Thyroid gland (tissue), 4 donors: ENCODE measurements around the gene LAMA2. TPM values are rescaled to one million over a fixed set of nuclear protein-coding genes. Genes with fewer than 3 reads are reported as not detected.

ENCODE experiments used
- DNase-seq, 2 donors: peaks; one replicate each; pipeline ENCODE4 v3.0.0-alpha.2; 2019
- H3K27ac ChIP-seq, 3 donors: fragments of 200-600 bp; sonication (generic); 1 replicate in 2 of 3; 2 replicates in 1 of 3; pipeline ENCODE4 v1.5.1; 2016 to 2019; ENCODE audit warnings: mild to moderate bottlenecking in 1 of 3, moderate library complexity in 1 of 3
- H3K27me3 ChIP-seq: fragments of 200-600 bp; sonication (generic); one replicate; pipeline ENCODE4 v1.5.1; 2019
- H3K36me3 ChIP-seq, 2 donors: fragments of 200-600 bp; sonication (generic); one replicate each; pipeline ENCODE4 v1.5.1; 2016 to 2019
- H3K4me1 ChIP-seq, 2 donors: fragments of 200-600 bp; sonication (generic); one replicate each; pipeline ENCODE4 v1.5.1; 2017 to 2019
- H3K4me3 ChIP-seq, 3 donors: fragments of 200-600 bp; sonication (generic); replicated peaks in 1 of 3; 1 replicate in 2 of 3; 2 replicates in 1 of 3; pipeline ENCODE4 v1.5.1; 2016; ENCODE audit warnings: mild to moderate bottlenecking in 1 of 3
- H3K9me3 ChIP-seq: fragments of 200-600 bp; sonication (generic); one replicate; pipeline ENCODE4 v1.5.1; 2017
- POLR2A ChIP-seq, 2 donors: fragments of 450-650 bp; IDR thresholded peaks; one replicate each; pipeline ENCODE4 v1.6.1; 2017; ENCODE audit warnings: antibody characterized with exemption in 2 of 2, mild to moderate bottlenecking in 2 of 2, moderate library complexity in 1 of 2
- WGBS, 2 donors: methylation state at CpG; one replicate each; pipeline ENCODE4 v1.1.5; 2017; 5-methylcytosine and 5-hydroxymethylcytosine counted together
- intact Hi-C: fragments of 100-400 bp; cut with DNase I; formaldehyde crosslinking; loops from one replicate; pipeline ENCODE4 v1.15.1; 2023
- total RNA-seq, 4 donors: library from RNA; depleted of rRNA; stranded (reverse); fragments of >200 nt; gene quantifications; one replicate each; pipeline ENCODE4 v1.2.3, GENCODE V29; 2016
- TF ChIP-seq, protein P1 (sequence below), 6 experiments: fragments of 200-600 bp in 3 of 6; fragments of 450-650 bp in 3 of 6; sonication (generic) in 3 of 6; IDR thresholded peaks; one replicate each; pipeline ENCODE4 v1.5.1; 2016 to 2019; ENCODE audit warnings: antibody characterized with exemption in 6 of 6, mild to moderate bottlenecking in 2 of 6, inconsistent platforms in 1 of 6, moderate library complexity in 1 of 6

Gene LAMA2
- total RNA-seq, 4 donors from 2014 or later = 41.4 to 117 (median 78.9) TPM

DNA sequence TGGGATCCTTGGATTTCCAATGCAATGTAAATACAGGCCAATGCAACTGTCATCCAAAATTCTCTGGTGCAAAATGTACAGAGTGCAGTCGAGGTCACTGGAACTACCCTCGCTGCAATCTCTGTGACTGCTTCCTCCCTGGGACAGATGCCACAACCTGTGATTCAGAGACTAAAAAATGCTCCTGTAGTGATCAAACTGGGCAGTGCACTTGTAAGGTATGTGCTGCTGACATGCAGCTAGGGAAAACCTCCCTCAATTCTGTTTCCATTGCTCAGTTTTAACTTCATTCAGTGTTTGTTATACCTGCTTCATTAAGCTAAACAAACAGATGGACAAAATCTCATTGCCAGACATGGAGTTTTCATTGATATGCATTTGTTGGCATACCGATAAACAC is 429.9 kb downstream of the LAMA2 start:
- no peak overlapping the region for H3K4me3 ChIP-seq
- DNase-seq = peak in 1 of 2 donors; percentile 18
- peak overlapping the region in 1 of 3 donors; percentile 31 for H3K27ac ChIP-seq
- intact Hi-C loops = no loop called here
- H3K27me3 ChIP-seq = no peaks in the 10 kb centered on the region
- peaks cover 11 to 20% of the 10 kb centered on the region in 2 donors for H3K4me1 ChIP-seq
- no peaks in the 10 kb centered on the region for H3K9me3 ChIP-seq
- no peaks in the 10 kb centered on the region for H3K36me3 ChIP-seq
- 42 to 64% methylated on average over 3 of the region's 3 CpGs for WGBS, 2 donors
- no peak for TF ChIP-seq POLR2A (IDR thresholded peaks at IDR 0.05)

DNA sequence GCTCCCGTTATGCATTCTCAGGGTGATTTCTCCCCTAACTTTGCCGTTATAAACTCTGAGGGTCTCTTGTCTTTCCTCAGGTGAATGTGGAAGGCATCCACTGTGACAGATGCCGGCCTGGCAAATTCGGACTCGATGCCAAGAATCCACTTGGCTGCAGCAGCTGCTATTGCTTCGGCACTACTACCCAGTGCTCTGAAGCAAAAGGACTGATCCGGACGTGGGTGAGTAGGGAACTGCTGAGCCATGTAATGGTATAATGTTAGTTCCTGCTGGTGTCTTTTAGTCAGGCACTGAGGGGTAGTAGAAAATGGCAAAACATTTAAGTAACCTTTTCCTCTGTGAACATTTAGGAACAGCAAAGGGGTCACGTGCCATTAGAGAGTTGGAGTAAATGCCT is 431.6 kb downstream of the LAMA2 start:
- intact Hi-C loops = no loop called here
- 29 to 62% methylated on average over 9 of the region's 9 CpGs for WGBS, 2 donors
- Histone ChIP-seq H3K9me3 (no peaks in the 10 kb centered on the region), H3K4me3 (no peak overlapping the region), H3K27ac (peak overlapping the region; percentile 61 to 75 (median 74)), H3K4me1 (peaks cover 22 to 23% of the 10 kb centered on the region in 2 donors), H3K27me3 (no peaks in the 10 kb centered on the region), H3K36me3 (no peaks in the 10 kb centered on the region)
- peak; percentile 83 to 89 for DNase-seq
- no peak for TF ChIP-seq POLR2A (IDR thresholded peaks at IDR 0.05)
- TF ChIP-seq, protein P1, sequence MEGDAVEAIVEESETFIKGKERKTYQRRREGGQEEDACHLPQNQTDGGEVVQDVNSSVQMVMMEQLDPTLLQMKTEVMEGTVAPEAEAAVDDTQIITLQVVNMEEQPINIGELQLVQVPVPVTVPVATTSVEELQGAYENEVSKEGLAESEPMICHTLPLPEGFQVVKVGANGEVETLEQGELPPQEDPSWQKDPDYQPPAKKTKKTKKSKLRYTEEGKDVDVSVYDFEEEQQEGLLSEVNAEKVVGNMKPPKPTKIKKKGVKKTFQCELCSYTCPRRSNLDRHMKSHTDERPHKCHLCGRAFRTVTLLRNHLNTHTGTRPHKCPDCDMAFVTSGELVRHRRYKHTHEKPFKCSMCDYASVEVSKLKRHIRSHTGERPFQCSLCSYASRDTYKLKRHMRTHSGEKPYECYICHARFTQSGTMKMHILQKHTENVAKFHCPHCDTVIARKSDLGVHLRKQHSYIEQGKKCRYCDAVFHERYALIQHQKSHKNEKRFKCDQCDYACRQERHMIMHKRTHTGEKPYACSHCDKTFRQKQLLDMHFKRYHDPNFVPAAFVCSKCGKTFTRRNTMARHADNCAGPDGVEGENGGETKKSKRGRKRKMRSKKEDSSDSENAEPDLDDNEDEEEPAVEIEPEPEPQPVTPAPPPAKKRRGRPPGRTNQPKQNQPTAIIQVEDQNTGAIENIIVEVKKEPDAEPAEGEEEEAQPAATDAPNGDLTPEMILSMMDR (IDR thresholded peaks at IDR 0.05) = peak in 1 of 6 experiments; percentile 10

DNA sequence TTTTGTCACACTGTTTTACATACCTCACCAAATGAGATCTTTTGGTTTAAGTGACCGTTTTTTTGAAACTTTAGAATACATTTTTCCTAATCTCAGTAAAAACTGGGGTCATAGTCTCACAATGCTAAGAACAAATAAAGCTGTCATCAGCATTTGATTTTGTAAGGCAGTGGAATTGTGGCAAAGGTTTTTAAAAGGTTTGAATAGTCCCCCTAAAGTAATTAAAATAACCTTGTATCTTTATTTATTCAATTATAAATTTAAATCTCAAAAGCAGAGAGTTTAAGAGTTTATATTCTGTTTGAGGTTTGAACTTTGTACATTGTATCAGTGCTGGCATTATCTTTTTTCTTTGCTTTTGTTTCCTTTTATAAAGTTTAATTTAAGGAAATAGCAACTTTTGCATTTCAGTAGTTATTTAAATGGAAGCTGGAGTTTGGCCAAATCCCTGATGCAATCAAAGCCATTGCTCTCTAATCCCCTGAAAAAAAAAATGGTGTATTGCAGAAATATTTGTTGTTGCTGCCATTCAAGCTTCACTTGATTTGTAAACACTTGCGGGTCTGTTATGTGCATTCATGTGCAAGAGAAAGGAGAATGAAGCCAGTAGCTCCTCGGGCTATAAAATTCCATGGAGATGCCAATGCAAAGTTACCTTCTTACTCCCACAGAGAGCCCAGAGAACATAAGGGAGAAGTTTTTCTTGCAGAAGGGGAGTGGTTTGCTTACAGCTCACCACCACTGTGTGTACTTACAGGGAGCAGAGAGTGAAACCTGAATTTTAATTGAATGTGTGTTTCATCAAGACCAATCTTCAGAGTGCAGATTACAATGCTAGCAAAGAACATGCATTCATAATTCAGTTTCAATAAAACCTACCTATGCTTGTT is 435.2 kb downstream of the LAMA2 start:
- TF ChIP-seq, protein P1 (IDR thresholded peaks at IDR 0.05) = no peak
- TF ChIP-seq POLR2A (IDR thresholded peaks at IDR 0.05) = no peak
- H3K36me3 ChIP-seq = no peaks in the 10 kb centered on the region
- WGBS, 2 donors = 26 to 33% methylated on average over 3 of the region's 3 CpGs
- no peak overlapping the region for H3K4me3 ChIP-seq
- peaks cover 17 to 23% of the 10 kb centered on the region in 2 donors for H3K4me1 ChIP-seq
- no peaks in the 10 kb centered on the region for H3K9me3 ChIP-seq
- intact Hi-C loops = no loop called here
- DNase-seq = no peak
- H3K27ac ChIP-seq = peak overlapping the region; percentile 14 to 50 (median 36)
- no peaks in the 10 kb centered on the region for H3K27me3 ChIP-seq

DNA sequence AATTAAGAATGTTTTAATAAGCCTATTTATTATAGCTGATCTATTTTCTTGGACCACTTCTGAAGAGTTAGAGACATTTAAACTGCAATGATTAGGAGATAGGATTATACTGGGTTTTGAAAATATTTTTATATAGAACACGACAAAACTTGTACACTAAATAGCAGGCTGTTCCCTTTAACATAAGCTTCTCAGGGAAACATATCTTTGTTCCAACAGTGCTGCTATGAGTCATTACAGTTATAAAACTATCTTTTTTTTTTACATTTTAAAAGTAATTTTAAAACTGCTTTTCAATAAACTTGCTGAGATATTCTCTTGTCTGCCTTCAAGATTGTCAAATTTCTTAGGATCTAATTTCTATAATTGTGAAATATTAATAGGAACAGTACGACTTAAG is 438.0 kb downstream of the LAMA2 start:
- 87 to 88% methylated on average over 2 of the region's 2 CpGs for WGBS, 2 donors
- Histone ChIP-seq H3K36me3 (no peaks in the 10 kb centered on the region), H3K27me3 (no peaks in the 10 kb centered on the region), H3K27ac (no peak overlapping the region), H3K9me3 (no peaks in the 10 kb centered on the region), H3K4me3 (no peak overlapping the region), H3K4me1 (peaks cover 5 to 16% of the 10 kb centered on the region in 2 donors)
- no peak for TF ChIP-seq POLR2A (IDR thresholded peaks at IDR 0.05)
- TF ChIP-seq, protein P1 (IDR thresholded peaks at IDR 0.05) = no peak
- intact Hi-C loops = no loop called here
- DNase-seq = no peak

DNA sequence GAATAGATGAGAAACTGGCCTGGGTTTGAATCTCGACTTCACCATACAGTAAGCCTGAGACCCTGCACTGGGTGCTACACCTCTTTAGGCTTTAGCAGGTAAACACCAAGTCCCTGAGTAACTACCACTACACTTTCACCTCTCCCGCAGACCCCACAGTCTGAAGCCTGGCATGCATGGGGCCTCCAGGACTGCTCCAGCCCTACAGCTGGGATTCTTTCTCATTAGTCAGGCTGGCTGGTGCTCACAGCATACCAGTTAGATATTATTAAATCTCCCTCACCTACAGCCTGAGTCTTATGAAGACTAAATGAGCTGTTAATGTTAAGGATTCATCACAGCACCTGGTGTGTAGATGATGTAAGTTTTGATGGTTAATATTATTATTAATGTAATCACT is 438.4 kb downstream of the LAMA2 start:
- no peak overlapping the region for H3K4me3 ChIP-seq
- DNase-seq = no peak
- no peak for TF ChIP-seq POLR2A (IDR thresholded peaks at IDR 0.05)
- TF ChIP-seq, protein P1 (IDR thresholded peaks at IDR 0.05) = no peak
- H3K4me1 ChIP-seq = peaks cover 5 to 16% of the 10 kb centered on the region in 2 donors
- H3K9me3 ChIP-seq = no peaks in the 10 kb centered on the region
- H3K27me3 ChIP-seq = no peaks in the 10 kb centered on the region
- 91 to 94% methylated on average over 2 of the region's 2 CpGs for WGBS, 2 donors
- intact Hi-C loops = no loop called here
- H3K36me3 ChIP-seq = no peaks in the 10 kb centered on the region
- H3K27ac ChIP-seq = no peak overlapping the region
